ENCODE data around the gene TMEM214. TPM values are rescaled to one million over a fixed set of nuclear protein-coding genes. Genes with fewer than 3 reads are reported as not detected.

Gene TMEM214
- total RNA-seq, 2 donors from 2014 or later = 52.7 to 63.7 TPM

- Mint-ChIP-seq H3K27me3 (ENCODE audit: insufficient read depth) (peaks cover 26% of the 10 kb centered on the region), H3K27ac (no peak overlapping the region), H3K9me3 (no peaks in the 10 kb centered on the region), H3K36me3 (ENCODE audit: low read depth) (no peaks in the 10 kb centered on the region), H3K4me3 (no peak overlapping the region), H3K4me1 (peaks cover 9% of the 10 kb centered on the region)
- 76 to 89% methylated on average over 5 to 6 of the region's 6 CpGs for WGBS, 2 experiments (ENCODE audit: insufficient coverage in 1 of 2, insufficient read length in 1 of 2)
- H3K9me3 ChIP-seq (ENCODE audit: control insufficient read depth, low read length) = no peaks in the 10 kb centered on the region
- no peak for TF ChIP-seq CTCF (conservative IDR thresholded peaks at IDR 0.05)
- no peak overlapping the region for H3K4me3 ChIP-seq (ENCODE audit: low read length)
- peaks cover 26% of the 10 kb centered on the region for H3K27me3 ChIP-seq (ENCODE audit: control insufficient read depth, insufficient read depth, low read length, poor library complexity, severe bottlenecking)
- H3K4me1 ChIP-seq (ENCODE audit: control insufficient read depth, insufficient read depth, low read length) = no peaks in the 10 kb centered on the region
- no peak for DNase-seq
- H3K27ac ChIP-seq (ENCODE audit: low read depth, low read length) = no peak overlapping the region
- H3K36me3 ChIP-seq (ENCODE audit: control insufficient read depth, insufficient read depth, low read length) = no peaks in the 10 kb centered on the region
- no peak overlapping the region for H3K9ac ChIP-seq (ENCODE audit: extremely low read depth, low read length, poor library complexity, severe bottlenecking)
These were observed 51.7 kb downstream of the TMEM214 start for GRCh38 chr2:27084297-27085061.

- Mint-ChIP-seq H3K4me3 (peak overlapping the region; percentile 58), H3K27me3 (ENCODE audit: insufficient read depth) (peaks cover 28% of the 10 kb centered on the region), H3K4me1 (peaks cover 9% of the 10 kb centered on the region), H3K36me3 (ENCODE audit: low read depth) (no peaks in the 10 kb centered on the region), H3K9me3 (no peaks in the 10 kb centered on the region), H3K27ac (no peak overlapping the region)
- no peak for TF ChIP-seq CTCF (conservative IDR thresholded peaks at IDR 0.05)
- no peak overlapping the region for H3K27ac ChIP-seq (ENCODE audit: low read depth, low read length)
- H3K9me3 ChIP-seq (ENCODE audit: control insufficient read depth, low read length) = no peaks in the 10 kb centered on the region
- no peak overlapping the region for H3K9ac ChIP-seq (ENCODE audit: extremely low read depth, low read length, poor library complexity, severe bottlenecking)
- WGBS, 2 experiments (ENCODE audit: insufficient coverage in 1 of 2, insufficient read length in 1 of 2) = 47 to 65% methylated on average over 3 to 9 of the region's 10 CpGs
- H3K36me3 ChIP-seq (ENCODE audit: control insufficient read depth, insufficient read depth, low read length) = no peaks in the 10 kb centered on the region
- H3K4me3 ChIP-seq (ENCODE audit: low read length) = peak overlapping the region; percentile 81
- no peaks in the 10 kb centered on the region for H3K4me1 ChIP-seq (ENCODE audit: control insufficient read depth, insufficient read depth, low read length)
- DNase-seq = no peak
- peaks cover 26% of the 10 kb centered on the region for H3K27me3 ChIP-seq (ENCODE audit: control insufficient read depth, insufficient read depth, low read length, poor library complexity, severe bottlenecking)
These were observed 52.4 kb downstream of the TMEM214 start for GRCh38 chr2:27085062-27085672.

GRCh38 chr2:27085673-27086089 is 52.9 kb downstream of the TMEM214 start:
- Mint-ChIP-seq H3K36me3 (ENCODE audit: low read depth) (no peaks in the 10 kb centered on the region), H3K27ac (no peak overlapping the region), H3K4me1 (peaks cover 9% of the 10 kb centered on the region), H3K9me3 (no peaks in the 10 kb centered on the region), H3K4me3 (peak overlapping the region; percentile 58), H3K27me3 (ENCODE audit: insufficient read depth) (peaks cover 28% of the 10 kb centered on the region)
- Histone ChIP-seq H3K9ac (ENCODE audit: extremely low read depth, low read length, poor library complexity, severe bottlenecking) (peak overlapping the region; percentile 66), H3K4me1 (ENCODE audit: control insufficient read depth, insufficient read depth, low read length) (no peaks in the 10 kb centered on the region), H3K4me3 (ENCODE audit: low read length) (peak overlapping the region; percentile 81), H3K36me3 (ENCODE audit: control insufficient read depth, insufficient read depth, low read length) (no peaks in the 10 kb centered on the region), H3K27me3 (ENCODE audit: control insufficient read depth, insufficient read depth, low read length, poor library complexity, severe bottlenecking) (peaks cover 26% of the 10 kb centered on the region), H3K9me3 (ENCODE audit: control insufficient read depth, low read length) (no peaks in the 10 kb centered on the region), H3K27ac (ENCODE audit: low read depth, low read length) (no peak overlapping the region)
- WGBS, 2 experiments (ENCODE audit: insufficient coverage in 1 of 2, insufficient read length in 1 of 2) = 4 to 5% methylated on average over 18 to 38 of the region's 38 CpGs
- DNase-seq = peak; percentile 85
- peak; percentile 47 for TF ChIP-seq CTCF (conservative IDR thresholded peaks at IDR 0.05)

All from endodermal cell (in vitro differentiated cells).